Stimulated activated CD4-positive, alpha-beta T cell treated with anti-CD3 and anti-CD28 coated beads, Interleukin-4, amount 100 ng/mL, for 1 hour (primary cell): ENCODE results near the gene SCRN3.
"Not testable (repeated sequence)": the region's sequence is repeated elsewhere in the genome, so short reads cannot be mapped to it uniquely, and the experiment has no call there.

Experiments used
- DNase-seq: peaks from one replicate; pipeline ENCODE4 v3.0.0-alpha.2; 2020

SCRN3 gene

DNA sequence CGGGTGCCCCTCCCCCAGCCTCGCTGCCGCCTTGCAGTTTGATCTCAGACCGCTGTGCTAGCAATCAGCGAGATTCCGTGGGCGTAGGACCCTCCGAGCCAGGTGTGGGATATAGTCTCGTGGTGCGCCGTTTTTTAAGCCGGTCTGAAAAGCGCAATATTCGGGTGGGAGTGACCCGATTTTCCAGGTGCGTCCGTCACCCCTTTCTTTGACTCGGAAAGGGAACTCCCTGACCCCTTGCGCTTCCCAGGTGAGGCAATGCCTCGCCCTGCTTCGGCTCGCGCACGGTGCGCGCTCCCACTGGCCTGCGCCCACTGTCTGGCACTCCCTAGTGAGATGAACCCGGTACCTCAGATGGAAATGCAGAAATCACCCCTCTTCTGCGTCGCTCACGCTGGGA, 14.5 kb downstream of the SCRN3 start:
- DNase-seq = not testable (repeated sequence)

DNA sequence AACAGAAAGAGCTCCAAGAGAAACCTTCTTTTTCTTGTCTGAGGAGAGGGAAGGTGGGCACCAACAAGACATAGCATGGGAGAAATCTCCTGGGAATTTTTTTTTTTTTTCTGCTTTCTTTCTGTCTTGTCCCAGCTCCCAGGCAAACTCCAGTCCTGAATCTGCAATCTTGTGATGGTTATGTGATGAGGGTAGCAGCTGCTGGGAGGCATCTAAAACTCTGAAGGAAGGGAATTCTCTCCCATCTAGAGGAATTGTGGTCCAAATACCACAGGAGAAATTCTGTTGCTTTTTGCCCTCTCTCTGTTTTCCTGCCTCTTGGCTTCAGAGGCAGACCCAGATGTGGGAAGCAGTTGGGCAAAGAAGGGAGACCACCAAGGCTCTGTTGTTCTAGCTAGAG, 16.7 kb downstream of the SCRN3 start:
- DNase-seq = no peak

DNA sequence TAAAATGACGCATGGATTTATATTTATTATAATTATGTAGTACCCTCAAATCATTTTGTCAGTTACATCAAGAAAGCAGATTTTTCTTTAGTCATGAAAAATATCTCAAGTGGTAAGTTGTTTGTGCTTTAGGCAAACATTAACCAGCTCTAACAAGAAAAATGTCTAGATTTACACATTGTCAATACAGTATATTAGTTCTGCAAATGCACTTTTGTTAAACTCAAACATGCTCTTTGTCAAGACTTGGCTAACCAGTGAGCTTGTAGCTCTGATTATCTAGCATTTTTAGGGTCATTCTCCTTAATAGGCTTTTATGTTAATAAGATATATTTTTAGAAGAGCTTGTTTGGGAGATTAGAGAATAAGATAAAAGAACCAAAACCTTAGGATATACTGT, 32.7 kb downstream of the SCRN3 start:
- no peak for DNase-seq

DNA sequence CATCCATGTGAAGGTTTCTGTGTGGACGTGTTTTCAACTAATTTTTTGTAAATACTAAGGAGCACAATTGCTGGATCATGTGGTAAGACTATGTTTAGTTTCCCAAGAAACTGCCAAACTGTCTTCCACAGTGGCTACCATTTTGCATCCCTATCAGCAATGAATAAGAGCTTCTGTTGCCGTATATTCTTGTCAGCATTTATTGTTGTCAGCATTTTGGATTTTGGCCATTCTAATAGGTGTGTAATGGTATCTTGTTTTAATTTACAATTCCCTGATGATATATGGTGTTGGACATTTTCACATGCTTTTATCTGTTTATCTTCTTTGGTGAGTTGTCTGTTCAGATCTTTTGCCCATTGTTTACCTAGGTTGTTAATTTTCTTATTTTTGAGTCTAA, 34.5 kb downstream of the SCRN3 start:
- DNase-seq = no peak

DNA sequence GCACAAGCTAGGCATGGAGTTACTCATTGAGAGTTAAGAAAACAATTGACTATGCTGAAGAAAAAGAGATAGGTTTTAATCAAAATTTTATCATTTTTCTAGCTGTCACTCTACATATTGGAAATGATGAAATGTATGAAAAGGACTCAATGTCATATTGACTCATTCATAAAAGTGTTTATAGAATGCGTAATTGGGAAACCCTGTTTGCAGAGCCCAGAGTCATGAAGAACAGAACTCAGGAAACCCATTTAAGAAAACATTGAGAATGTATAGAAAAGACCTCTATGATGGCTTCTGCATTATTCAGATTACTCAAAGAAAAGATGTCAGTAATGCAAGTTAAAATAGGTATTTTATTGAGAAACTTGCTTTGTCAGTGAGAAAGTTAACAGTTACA, 36.4 kb downstream of the SCRN3 start:
- no peak for DNase-seq

DNA sequence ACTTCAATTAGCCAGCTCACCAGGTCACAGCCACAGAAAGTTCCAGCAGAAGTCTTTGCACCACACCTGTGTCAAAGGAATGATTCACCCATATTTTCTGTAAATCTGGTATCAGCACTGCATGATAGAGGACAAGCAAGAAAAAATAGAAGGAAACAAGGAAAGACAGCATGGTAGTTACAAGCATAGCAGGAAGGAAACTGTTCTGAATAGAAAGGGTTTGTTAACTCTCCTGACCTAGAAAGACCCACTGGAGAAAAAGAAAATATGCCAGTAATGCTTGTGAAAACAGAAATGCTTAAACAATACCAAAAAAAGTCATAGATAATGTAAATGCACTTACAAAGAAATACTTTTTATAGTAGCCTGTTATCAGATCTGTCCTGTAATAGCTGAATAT, 40.8 kb downstream of the SCRN3 start:
- DNase-seq = no peak

DNA sequence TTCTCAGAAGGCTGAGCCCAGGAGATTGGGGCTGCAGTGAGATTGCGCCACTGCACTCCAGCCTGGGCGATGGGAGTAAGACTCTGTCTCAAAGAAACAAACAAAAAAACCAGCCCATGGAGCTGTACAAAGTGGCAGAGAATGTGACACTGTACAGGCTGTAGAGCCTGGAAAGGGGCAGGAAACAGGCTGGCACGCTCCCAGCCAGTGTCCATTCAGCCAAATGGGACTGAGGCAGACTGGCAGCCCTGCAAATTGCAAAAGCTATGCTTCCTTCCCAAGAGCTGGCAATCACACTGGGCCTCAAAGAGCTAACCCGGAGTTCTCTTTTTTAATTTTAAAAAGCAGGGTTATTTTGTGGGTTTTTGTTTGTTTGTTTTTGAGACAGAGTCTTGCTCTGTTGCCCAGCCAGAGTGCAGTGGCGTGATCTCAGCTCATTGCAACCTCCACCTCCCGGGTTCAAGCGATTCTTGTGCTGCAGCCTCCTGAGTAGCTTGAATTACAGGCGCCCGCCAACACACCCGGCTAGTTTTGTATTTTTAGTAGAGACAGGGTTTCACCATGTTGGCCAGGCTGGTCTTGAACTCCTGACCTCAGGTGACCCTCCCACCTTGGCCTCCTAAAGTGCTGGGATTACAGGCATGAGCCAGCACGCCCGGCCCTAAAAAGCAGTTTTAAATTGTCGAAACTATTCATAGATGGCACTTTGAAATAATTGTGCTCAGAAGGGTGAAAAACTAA, 42.8 kb downstream of the SCRN3 start:
- DNase-seq = no peak

DNA sequence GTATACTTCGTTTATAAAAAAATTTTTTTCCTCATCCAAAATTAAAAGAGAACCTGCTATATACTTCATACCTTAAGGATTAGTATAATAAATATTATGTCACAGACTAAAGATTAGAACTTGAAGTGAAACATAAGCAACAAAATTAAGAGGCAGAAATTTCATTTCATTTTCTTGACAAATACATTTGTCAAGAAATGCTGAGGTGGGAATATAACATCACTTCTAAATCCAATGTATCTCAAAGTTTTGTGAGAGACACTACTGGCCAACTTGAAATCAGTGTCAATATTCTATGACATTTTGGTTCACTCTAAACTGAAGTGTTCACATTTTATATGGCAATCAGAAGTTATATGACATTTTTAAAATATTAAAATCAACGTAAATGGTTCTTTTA, 43.8 kb downstream of the SCRN3 start:
- DNase-seq = no peak

DNA sequence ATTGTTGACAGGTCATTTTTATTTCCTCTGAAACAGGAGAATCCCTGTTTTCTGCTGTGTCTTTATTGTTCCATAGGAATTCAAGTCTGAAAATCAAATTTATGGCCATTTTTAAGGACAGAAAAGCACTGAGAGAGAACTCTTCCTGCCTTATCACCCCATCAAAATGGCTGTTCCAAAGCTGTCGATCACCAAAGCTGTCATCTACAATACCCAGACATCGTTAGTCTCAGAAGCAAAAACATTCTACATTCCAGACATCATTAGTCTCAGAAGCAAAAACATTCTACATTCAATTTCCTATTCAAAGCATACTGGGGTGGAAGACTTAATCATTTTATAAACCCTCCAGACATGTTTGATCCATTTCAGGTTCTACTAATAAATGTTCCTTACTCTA, 44.4 kb downstream of the SCRN3 start:
- no peak for DNase-seq

DNA sequence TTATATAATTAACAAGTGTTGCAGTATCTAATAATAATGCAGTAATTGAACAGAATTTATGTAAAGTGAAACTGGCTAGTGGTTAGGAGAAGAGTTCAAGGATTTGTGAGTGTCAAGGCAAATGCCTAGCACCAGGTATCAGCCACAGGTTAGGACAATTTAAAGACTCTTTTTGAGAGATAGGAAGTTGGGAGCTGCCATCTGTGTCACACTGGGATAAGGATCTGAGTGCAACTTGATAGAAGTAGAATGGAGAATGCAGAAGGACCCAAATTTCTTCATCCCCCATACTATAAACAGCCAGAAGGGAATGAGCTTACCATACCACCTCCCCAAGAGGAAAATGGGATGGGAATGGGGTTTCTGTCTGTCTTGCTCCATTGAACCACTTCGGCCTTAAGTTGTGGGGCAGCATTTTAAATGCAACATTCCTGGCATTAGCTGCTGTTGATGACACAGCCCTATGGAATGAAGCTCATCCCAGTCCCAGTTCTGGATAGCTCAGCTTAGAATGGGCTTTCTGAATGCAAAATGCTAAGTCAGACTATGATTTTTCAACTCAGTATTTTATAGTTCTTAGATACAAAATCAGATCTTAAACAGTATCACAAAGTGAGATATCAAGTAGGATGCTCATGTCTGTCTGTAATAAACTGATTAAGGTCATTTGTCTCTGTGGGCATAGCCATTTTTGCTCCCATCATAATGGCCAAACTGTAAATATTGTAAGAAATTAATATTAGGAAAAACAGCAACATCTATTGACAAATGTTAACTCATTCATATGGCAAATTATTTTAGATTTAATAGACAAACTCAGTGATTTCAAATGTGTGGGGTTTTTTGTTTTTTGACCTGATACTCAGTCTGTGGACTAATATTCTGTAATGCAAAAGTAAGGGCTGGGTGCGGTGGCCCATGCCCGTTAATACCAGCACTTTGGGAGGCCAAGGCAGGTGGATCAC, 47.3 kb downstream of the SCRN3 start:
- no peak for DNase-seq

DNA sequence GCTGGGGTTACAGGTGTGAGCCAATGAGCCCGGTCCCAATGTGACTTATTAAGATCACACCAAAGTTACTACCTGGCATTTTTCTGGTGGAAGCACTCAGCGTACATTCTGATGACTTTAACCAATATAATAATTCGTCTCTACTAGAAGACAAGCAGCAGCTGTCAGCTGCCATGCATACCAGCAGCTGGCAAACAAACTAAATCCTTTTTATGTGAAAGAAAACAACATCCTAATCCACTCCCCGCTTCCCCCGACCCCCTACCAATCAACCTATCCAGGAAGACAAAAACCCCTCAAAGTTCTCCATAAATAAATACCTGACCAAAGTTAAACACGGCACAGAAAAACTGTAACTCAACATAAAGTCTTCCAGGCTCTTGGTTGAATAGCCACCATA, 49.2 kb downstream of the SCRN3 start:
- no peak for DNase-seq

DNA sequence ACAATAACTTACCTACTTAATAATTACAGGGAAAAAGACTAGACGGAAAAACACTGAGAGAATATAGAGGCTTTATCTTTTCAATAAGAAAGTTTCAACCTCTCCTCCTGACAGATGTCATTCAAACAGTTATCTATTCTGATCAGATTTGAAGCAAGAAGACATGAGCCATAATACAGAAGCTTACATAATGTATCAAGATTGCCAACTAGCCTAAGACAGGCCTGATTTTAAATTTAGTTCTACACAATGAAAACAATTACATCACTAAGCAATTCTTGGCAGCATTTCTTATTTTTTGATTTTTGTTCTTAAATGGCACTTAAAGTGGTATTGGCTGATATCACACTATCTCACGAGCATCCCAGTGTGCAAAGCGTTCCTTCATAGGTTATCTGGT, 49.7 kb downstream of the SCRN3 start:
- DNase-seq = no peak

DNA sequence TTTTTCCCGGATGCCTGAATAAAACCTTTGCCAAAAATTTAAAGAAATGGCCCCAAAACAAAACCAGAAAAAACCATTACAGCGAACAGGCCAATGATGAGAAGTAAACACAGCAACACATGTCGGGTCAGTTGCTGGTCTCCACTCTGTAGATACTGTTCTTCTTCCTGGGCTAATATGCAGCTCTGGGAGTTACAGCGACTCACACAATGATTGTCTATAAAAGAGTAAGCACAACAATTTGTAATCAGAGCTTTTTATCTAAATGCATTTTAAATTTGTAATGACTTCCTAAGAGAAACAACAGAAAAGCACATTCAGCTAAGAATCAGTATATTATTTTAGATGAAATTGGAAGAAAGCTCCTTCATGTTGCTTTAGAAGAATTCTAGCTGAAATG, 51.0 kb downstream of the SCRN3 start:
- DNase-seq = no peak

DNA sequence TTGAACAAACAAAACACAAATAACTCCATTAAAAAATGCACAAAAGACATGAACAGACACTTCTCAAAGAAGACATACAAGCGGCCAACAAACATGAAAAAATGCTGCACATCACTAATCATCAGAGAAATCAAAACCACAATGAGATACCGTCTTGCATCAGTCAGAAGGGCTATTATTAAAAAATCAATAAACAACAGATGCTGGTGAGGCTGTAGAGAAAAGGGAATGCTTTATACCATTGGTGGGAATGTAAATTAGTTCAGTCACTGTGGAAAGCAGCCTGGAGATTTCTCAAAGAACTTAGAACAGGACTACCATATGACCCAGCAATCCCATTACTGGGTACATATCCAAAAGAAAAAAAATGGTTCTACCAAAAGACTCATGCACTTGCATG, 53.5 kb downstream of the SCRN3 start:
- DNase-seq = no peak

DNA sequence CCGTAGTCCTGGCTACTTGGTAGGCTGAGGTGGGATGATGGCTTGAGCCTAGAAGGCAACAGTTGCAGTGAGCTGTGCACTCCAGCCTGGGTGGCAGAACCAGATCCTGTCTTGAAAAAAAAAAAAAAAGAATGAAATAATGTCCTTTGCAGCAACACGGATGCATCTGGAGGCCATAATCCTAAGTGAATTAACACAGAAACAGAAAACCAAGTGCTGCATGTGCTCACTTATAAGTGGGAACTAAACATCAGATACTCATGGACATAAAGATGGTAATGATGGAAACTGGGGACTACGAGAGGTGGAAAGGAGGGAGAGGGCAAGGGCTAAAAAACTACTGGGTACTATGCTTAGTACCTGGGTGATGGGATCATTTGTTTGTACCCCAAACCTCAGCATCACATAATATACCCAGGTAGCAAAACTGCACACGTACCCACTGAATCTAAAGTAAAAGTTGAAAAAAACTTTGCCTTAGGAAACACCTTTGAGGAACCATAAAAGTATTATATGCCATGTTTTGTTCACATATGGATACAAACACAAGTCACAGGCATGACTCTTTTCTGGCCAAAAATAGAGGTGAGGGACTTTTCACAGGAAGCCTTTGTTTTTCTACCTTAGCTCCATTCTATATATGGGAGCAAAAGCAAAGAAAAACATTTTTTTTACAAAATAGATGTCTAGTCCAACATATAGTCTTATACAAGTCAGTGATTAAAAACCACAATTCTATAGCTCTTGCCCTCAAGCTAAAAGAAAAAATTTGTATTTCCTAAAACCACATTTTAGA, 54.7 kb downstream of the SCRN3 start:
- DNase-seq = no peak

DNA sequence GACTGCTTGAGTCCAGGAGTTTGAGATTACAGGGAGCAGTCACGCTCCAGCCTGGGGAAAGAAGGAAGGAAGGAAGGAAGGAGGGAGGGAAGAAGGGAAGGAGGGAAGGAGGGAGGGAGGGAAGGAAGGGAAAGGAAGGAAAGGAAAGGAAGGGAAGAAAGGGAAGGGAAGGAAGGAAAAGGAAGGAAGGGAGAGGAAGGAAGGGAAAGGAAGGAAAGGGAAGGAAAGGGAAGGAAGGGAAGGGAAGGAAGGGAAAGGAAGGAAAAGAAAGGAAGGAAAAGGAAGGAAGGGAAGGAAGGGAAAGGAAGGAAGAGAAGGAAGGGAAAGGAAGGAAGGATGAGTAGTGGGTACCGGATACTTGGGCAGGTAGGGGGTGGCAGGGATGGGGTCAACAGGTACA, 59.0 kb downstream of the SCRN3 start:
- DNase-seq = no peak

DNA sequence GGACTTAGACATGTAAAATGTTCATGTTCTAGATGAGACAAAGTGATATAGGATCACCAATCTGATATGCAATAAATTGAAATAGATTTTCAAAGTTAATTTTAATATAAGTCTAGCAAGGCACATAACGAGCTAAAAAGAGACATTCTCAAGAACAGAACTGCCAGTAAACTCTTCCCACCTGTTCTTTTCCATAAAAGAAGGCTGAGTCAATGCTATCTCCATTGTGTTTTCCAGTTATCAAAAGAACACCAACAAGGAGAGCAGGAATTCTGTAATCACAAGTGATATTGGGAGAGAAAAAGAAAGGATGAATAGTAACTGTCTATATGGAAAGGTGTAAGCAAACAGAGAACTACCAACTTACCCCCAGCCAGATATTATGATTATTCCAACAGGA, 65.7 kb downstream of the SCRN3 start:
- DNase-seq = no peak

DNA sequence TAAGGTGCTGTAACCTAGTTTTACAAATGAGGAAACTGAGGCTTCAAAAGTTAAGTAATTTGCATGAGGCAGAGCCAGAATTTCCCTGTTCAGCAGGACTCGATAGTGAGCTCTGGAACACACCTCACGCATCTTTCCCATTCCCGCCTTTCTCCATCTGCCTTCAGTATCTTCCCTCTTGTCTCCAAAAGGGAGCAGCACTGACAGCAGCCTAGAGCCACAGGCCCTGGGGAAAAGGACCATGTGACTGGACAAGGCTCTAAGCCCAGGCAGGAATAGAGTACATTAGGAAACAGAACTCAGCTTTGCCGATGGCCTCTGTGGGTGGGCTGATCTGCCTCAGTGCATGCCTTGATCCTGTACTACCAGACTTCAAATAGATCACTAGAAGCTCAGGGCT, 69.8 kb downstream of the SCRN3 start:
- no peak for DNase-seq

DNA sequence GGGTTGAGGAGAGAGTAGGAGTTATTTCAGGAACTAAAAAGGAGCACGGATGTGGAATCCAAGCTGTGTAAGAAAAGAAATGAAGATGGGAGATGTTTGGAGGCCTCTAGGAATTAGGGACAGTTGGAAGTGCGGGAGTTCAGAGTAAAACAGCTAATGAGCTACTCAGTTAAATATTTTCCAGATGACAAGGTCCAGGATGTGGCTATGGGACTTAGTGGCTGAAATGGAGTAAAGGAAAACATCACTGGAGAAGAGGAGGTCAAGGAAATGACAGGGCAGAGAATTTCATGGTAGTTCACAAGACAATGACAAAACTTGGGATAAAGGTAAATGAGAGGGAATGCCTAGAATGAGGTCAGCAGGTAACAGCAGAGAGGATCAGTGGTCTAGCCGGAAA, 78.3 kb downstream of the SCRN3 start:
- no peak for DNase-seq

DNA sequence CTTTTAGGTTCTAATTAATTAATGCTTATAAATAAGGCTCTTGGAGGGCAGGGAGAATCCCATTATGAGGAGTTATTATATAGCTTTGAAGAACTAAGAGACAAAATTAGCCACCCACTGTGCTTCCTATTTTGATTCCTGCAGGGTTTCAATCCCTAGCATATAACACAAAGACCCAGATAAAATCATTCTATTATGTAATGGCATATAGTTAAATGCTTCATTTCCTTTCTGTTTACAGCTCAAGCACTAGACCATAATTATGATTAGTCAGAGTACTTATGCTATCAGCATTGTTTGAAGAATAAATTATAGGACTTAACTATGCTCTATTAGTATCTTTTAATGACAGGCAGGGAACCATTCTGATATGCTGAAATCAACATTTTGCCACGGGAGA, 82.2 kb downstream of the SCRN3 start:
- DNase-seq = no peak
